Measurements from ENCODE around the gene SIT1.

DNA sequence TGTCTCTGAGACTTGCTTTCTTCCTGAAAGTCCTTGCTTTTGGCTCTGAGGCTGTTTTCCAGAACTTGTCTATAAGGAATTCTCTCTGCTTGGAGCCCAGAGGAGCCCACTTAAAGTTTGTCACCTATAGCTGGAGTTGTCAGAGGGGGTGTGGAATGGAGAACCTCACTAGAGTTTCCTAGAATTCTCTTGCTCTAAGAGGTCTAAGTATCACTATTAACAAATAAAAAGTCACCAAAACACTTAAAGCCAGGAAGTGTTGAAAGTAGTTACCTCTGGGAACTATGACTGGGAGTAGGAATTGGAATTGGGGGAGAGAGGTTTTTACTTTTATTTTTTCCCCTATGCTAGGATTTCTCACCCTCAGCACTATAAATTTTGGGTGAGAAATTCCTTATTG, 15.0 kb downstream of the SIT1 start:
- TF ChIP-seq, protein P1, sequence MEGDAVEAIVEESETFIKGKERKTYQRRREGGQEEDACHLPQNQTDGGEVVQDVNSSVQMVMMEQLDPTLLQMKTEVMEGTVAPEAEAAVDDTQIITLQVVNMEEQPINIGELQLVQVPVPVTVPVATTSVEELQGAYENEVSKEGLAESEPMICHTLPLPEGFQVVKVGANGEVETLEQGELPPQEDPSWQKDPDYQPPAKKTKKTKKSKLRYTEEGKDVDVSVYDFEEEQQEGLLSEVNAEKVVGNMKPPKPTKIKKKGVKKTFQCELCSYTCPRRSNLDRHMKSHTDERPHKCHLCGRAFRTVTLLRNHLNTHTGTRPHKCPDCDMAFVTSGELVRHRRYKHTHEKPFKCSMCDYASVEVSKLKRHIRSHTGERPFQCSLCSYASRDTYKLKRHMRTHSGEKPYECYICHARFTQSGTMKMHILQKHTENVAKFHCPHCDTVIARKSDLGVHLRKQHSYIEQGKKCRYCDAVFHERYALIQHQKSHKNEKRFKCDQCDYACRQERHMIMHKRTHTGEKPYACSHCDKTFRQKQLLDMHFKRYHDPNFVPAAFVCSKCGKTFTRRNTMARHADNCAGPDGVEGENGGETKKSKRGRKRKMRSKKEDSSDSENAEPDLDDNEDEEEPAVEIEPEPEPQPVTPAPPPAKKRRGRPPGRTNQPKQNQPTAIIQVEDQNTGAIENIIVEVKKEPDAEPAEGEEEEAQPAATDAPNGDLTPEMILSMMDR (IDR thresholded peaks at IDR 0.05) = no peak
- TF ChIP-seq POLR2A (IDR thresholded peaks at IDR 0.05) = no peak

Data from lower leg skin (tissue), 3 donors.